Breast epithelium (tissue), 3 donors: ENCODE measurements around the gene NFATC4.

Experiments used
- CTCF ChIP-seq, 3 donors: fragments of 450-650 bp; IDR thresholded peaks; one replicate each; pipeline ENCODE4 v1.5.1; 2016 to 2017; ENCODE audit warnings: antibody characterized with exemption in 3 of 3, mild to moderate bottlenecking in 3 of 3, moderate library complexity in 3 of 3
- POLR2A ChIP-seq: fragments of 450-650 bp; IDR thresholded peaks from one replicate; pipeline ENCODE4 v1.6.1; 2016; ENCODE audit warnings: antibody characterized with exemption, mild to moderate bottlenecking, moderate library complexity
- POLR2AphosphoS5 ChIP-seq, 3 donors: sonication (generic); formaldehyde crosslinking; IDR thresholded peaks; one replicate each; pipeline ENCODE4 v1.6.1; 2017; ENCODE audit warnings: antibody characterized with exemption in 3 of 3

- TF ChIP-seq CTCF (IDR thresholded peaks at IDR 0.05) (no peak), POLR2A (no peak), POLR2AphosphoS5 (IDR thresholded peaks at IDR 0.05) (no peak)
Observed at GRCh38 chr14:24392325-24393091, 24.5 kb downstream of the NFATC4 start.
